HL-60 (cell line): ENCODE results near the gene KLHDC3.

Source experiments
- CTCF ChIP-seq: IDR thresholded peaks from one replicate; pipeline ENCODE4 v1.5.1; 2011; ENCODE audit warnings: low read length, control low read depth, inconsistent platforms; ENCODE audit not compliant: insufficient read depth
- POLR2AphosphoS5 ChIP-seq: IDR thresholded peaks from 2 replicates; pipeline ENCODE4 v1.6.1; 2012; ENCODE audit warnings: low read depth
- REST ChIP-seq: IDR thresholded peaks from 2 replicates; pipeline ENCODE4 v1.6.1; 2012; ENCODE audit warnings: low read depth; ENCODE audit not compliant: insufficient replicate concordance
- SPI1 ChIP-seq: IDR thresholded peaks from 2 replicates; pipeline ENCODE4 v1.6.1; 2012; ENCODE audit warnings: low read depth, mild to moderate bottlenecking, borderline replicate concordance

GRCh38 chr6:43059168-43060033 lies 45.4 kb downstream of the KLHDC3 start, which contains the start of the genes KLC4 and MRPL2:
- TF ChIP-seq CTCF (no peak), POLR2AphosphoS5 (peak; percentile 89), REST (no peak), SPI1 (no peak)
